HG02973 (cell line): ENCODE data around the gene TNFRSF1A.

Experiments used
- ATAC-seq: cut with Tn5 transposase; IDR thresholded peaks from one replicate; pipeline ENCODE4 v1.9.1; 2021; ENCODE audit warnings: moderate library complexity; ENCODE audit not compliant: unreplicated experiment

TNFRSF1A gene

GRCh38 chr12:6324936-6325750 is 16.7 kb downstream of the TNFRSF1A start:
- ATAC-seq = no peak

GRCh38 chr12:6323995-6324711 is 17.7 kb downstream of the TNFRSF1A start:
- ATAC-seq = no peak

- ATAC-seq = peak; percentile 42
Observed at GRCh38 chr12:6323340-6323994, 18.4 kb downstream of the TNFRSF1A start.

DNA sequence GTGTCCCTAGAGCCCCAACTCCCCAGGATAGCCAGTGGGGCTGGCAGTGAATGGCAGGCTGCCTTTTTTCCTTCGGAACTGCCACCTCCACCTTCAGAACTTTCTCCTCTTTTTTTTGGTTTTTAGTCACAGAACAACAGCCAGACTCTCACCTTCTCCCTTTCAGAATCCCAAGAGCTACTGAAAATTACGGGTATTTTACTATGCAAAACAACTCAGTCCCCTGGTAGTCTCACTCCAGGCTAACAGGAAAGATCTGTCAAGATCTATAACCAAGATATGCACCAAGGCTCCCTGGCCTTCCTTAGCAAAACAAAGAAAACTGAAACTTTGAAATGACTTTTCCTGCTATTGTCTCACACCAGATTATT is 18.9 kb downstream of the TNFRSF1A start:
- ATAC-seq = peak; percentile 25

GRCh38 chr12:6322352-6322751 is 19.5 kb downstream of the TNFRSF1A start:
- ATAC-seq = no peak

DNA sequence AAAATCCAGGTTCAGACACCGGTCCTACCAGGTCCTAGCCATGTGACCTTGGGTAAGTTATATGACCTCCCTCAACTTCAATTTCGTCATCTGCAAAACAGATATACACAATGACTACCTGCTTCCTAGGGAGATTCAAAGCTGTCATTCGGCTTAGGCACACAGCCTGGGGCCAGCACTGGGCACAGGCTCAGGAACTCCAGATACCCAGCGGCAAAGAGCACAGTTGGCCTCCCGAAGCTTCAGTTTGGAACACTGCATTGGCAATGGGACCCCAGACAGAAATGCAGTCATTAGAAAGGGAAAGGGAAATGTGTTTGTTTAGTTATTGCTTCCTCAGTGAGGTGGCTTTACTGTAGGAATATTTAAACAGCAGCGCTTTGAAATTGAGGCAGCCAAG is 20.0 kb downstream of the TNFRSF1A start:
- ATAC-seq = no peak

DNA sequence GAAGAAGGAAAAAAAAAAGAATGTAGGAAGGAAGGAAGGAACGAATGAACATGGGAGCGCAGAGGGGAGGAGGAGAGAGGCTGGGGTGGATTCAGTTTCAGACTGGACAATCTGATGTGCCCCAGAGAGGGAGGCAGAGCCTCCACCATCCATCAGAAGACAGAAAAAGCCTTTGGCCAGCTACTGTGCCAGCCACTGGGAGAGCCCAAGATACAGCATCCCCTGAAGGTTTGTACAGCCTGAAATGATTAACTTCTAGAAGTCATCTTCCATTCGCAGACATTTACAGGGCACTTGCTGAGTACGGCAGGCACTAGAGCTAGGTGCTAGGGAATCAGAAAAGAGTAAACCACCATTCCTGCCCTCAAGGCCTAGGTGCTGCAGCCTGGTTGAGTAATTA is 22.4 kb downstream of the TNFRSF1A start:
- ATAC-seq = no peak

DNA sequence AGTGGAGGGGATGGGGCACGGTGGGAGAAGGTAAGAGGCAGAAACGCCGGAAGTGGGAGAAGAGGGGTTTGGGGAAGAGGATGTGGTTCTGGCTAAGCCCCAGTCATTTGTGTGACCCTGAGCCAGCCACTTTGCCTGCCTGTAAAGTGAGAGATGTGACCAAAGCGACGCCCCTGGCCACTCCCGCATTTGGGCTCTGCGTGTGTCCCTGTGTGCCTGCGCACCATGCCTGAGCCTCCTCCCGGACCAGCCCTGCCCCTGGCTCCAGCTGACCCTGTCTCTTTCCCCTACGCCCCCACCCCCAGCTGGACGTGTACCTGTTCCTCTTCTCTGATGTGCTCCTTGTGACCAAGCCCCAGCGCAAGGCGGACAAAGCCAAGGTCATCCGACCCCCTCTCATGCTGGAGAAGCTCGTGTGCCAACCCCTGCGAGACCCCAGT is 23.4 kb downstream of the TNFRSF1A start:
- ATAC-seq = no peak

GRCh38 chr12:6317693-6318439 is 24.0 kb downstream of the TNFRSF1A start:
- no peak for ATAC-seq

DNA sequence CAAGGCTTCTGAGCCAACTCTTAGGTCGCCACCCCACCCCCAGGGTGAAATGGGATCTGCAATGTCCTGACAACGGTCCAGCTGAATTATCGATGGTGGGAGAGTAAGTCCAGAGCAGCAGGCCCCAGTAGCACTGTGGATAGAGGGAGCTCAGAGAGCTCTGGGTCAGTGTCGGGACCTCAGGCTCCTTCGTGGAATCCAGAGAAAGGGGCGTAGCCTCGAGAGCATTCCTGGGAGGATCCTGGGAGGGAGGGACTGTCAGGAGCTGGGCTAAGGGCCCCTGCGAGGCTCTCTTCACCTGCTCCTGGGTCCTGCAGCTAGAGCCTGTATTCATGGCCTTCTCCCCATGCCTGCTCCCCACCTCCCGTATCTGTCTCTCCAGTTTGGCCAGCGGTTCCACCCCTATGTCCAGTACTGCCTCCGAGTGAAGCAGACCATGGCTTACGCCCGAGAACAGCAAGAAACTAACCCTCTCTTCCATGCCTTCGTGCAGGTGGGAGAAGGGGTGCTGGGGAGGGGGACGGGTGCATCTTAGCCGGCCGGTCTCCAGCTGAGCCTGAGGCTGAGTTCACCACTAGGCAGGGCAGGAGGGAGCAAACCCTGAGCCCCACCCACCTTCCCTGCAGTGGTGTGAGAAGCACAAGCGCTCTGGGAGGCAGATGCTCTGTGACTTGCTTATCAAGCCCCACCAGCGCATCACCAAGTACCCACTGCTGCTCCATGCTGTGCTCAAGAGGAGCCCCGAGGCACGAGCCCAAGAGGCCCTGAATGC is 24.8 kb downstream of the TNFRSF1A start:
- no peak for ATAC-seq

DNA sequence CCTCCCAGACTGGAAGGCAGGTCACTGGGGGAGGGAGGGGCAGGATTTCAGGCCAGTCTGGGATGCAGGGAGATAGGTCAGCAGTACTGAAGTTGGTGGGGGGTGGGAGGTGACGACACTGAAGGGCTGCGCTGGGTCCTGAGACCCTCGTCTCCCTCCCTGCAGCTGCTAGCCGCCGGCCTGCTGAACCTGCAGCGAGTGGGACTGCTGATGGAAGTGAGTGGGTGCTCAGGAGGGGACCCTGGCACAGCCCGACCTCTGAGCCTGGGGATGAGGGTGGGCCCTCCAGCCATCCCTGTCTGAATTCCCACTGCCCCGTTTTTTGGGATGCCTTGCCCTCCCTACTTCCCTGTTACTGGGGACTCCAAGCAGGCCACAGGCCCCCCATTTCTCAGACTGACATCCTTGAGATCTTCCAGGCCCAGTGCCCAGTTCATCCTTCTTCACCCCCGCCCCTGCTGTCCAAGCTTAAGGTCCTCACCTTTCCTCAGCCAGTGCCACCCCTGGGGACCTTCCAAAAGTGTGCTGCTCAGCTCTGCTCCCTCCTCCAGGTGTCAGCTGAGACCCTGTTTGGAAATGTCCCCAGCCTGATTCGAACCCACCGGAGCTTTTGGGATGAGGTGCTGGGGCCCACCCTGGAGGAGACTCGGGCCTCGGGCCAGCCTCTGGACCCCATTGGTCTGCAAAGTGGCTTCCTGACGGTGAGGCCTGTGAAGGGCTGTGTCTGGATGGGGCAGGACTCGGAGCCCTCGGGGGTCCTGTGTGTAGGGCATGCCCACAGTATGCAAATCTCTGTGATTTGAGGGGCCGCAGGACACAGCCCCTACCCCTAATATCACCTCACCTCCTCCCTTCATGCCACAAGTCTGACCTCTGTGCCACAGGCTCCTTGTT is 25.9 kb downstream of the TNFRSF1A start:
- no peak for ATAC-seq

DNA sequence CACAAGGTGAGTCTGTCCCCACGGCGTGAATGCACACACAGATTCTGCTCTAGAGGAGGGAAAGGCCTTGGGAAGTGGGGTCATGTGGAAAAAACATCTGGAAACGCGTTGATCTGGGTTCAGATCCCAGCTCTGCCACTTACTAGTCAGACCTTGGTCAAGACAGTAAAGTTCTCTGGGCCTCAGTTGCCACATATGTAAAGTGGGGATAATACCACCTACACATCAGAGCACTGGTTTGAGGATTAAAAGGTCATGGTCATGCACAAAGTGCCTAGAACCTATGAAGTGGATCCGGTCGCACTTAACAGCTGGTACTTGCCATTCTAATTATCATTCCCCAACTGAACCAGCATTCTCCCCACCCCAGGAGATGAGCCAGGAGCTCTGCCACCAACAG is 26.7 kb downstream of the TNFRSF1A start:
- ATAC-seq = no peak

GRCh38 chr12:6314776-6315175 is 27.1 kb downstream of the TNFRSF1A start:
- no peak for ATAC-seq

DNA sequence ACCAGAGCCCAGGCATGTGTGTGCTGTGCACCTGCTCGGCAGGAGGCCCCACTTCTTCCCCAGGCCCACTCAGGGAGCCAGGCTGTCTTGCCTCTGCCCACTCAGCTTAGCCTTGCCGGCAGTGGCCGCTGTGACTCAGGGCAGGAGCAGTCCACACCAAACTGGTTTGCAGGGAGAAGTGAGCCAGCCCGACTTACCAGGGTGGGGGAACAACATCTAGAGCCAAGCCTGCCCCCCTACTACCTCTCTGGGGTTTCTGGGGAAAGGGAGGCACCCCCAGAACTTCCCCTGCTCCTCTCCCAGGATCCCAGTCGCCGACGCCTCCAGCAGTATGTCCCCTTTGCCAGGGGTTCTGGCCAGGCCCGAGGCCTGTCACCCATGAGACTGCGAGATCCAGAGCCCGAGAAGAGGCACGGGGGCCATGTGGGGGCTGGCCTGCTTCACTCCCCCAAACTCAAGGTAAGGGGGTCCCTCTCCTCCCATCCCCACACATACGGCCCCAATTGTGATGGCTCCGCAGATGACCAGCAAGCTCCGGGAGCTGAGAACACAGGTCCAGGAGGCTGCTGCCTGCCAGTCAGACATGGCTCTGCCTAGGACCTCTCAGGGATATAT is 28.4 kb downstream of the TNFRSF1A start:
- no peak for ATAC-seq

GRCh38 chr12:6312529-6313325 is 29.1 kb downstream of the TNFRSF1A start:
- ATAC-seq = no peak

DNA sequence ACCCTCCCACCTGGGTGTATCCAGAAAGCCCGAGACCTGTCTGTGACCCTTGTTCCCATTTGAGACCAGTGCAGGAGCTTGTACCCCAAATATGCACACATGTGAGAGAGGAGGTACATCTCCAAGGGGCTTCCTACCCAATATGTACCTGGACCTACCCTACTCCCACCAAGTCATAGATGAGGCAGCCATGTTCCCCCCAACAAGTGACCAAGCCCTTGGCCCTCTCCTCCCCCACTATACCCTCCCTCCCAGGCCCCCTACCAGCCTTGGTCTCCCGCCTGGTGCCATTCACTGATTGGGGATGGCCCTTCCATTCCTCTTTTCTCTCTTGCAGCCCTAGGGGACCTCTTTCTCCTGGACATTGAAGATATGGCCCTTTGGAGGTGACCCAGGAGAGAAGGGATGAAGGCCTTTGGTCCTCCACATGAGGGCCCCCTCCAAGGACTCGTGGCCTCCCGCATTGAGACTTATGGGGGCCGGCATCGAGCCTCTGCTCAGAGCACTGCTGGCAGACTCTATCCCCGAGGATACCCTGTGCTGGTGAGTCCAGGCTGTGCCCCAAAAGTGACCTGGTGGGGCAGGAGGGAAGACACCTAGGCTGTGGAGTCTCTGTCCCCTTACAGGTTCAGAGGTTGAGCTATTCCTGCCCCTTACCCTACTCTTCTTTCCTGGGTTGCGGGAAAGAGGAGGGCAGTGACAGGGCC is 29.9 kb downstream of the TNFRSF1A start:
- ATAC-seq = no peak

DNA sequence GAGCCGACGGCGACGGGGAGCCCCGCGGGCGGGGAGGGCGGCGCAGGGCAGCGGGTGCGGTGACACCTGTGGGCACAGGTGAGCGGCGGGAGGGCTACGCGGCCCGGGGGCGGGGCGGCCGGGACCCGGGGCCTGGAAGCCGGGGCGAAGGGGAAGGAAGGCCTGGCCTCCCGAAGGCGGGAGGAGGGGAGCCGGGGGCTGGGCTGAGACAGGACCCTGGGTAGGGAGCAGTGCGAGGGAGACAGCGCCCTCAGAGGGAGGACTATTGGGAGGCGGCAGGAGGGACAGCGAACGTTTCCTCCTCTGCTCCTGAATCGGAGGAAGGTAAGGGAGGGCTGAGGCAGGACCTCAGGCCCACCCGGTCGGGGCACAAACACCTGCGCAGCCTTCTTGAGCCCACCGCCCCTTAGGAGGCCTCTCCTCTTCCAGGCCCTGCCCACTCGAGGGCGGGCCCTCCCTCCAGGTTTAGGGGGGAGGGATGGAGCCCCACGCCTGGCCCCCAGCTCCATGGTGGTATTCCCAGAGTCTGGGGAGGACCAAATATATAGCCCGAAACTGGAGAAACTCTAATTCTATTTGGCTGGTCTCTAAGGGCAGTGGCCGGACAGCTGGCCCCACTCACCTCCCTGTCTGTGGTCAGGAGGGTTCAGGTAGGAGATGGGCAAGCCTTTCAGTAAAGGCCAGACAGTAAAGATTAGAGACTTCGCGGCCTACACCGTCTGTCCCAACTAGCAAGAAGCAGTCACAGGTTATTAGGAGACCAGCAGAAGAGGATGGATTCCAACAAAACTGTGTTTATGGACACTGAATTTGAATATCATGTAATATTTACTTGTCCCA is 30.9 kb downstream of the TNFRSF1A start:
- no peak for ATAC-seq
